Measurements from ENCODE around the gene SLC6A18.

The SLC6A18 gene

GRCh38 chr5:1199649-1200494, 25.3 kb upstream of the SLC6A18 start:
- no peak for DNase-seq (ENCODE audit: low read depth, low spot score)
- H3K4me3 ChIP-seq (ENCODE audit: low read depth, low read length) = no peak overlapping the region
- in situ Hi-C loops (cut with HindIII; ENCODE audit: low sequenced_read_pairs) = no loop called here
- TF ChIP-seq CTCF (IDR thresholded peaks at IDR 0.05; ENCODE audit: low read depth, low read length) = no peak

GRCh38 chr5:1200495-1201326, 24.5 kb upstream of the SLC6A18 start:
- H3K4me3 ChIP-seq (ENCODE audit: low read depth, low read length) = no peak overlapping the region
- no peak for DNase-seq (ENCODE audit: low read depth, low spot score)
- no peak for TF ChIP-seq CTCF (IDR thresholded peaks at IDR 0.05; ENCODE audit: low read depth, low read length)
- in situ Hi-C loops (cut with HindIII; ENCODE audit: low sequenced_read_pairs) = no loop called here

DNA sequence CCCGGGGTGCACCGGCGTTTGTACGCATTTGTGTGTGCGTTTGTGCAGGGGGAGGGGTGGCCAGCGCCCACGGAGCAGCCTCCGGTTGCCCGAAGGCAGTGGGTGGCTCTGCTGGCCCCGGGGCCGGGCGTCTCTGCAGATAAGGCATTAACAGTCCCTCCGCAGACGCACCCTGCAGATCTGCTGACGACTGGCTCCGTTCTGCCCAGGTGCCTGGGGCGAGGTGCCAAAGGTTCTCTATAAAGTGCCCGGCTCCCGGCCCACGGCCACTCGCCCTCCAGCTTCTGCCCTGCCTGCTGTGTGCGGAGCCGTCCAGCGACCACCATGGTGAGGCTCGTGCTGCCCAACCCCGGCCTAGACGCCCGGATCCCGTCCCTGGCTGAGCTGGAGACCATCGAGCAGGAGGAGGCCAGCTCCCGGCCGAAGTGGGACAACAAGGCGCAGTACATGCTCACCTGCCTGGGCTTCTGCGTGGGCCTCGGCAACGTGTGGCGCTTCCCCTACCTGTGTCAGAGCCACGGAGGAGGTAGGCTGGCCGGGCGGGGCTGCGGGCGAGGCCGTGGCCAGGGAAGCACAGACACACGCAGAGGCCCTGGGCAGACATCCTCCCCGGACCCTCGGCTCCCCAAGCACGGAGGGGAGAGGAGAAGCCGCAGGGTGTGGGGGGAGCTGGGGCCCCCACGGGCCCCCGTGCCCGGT, 23.7 kb upstream of the SLC6A18 start, which contains the start of gene SLC6A19:
Gene SLC6A19 (plus strand): TSS at position 269 of the 699 bp plus-strand sequence. CDS start 56 bp downstream, at position 325.
- in situ Hi-C loops (cut with HindIII; ENCODE audit: low sequenced_read_pairs) = no loop called here
- TF ChIP-seq CTCF (IDR thresholded peaks at IDR 0.05; ENCODE audit: low read depth, low read length) = no peak
- DNase-seq (ENCODE audit: low read depth, low spot score) = no peak
- no peak within 1 kb of the TSS for H3K4me3 ChIP-seq (ENCODE audit: low read depth, low read length)

DNA sequence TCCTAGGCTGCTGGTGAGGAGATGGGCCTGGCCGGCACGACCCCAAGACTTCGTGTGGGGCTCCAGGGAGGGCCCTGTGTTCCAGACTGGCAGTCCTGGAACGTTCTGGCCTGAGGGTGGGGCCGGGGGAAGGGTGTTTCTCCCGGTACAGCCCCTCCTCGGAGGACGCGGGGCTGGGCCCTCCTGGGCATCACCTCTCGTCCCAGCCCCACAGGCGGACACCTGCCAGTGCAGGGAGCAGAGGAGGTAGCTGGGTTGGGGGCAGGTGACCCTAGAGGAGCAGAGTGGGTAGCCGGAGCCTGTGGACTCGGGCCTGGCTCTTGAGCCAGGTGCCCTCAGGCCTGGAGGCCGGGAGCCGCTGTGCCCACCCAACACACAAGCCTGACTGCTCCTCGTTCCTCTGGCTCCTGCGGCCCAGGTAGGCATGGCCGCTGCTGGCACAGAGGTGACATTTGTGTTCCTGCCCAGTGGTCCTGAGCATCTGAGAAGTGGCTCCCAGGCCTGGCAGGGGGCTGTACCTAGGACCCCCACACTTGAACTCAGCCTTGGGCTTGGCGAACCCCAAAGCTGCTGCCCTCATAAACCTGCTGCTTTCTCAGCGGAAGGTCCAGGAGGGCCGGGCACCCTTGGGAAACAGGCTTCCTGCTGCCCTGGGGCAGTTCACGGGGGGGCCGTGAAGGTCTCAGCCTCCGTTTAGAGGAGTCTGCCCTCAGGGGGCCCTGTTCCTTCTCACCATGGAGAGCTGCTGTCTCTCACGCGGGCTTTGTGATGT, 23.0 kb upstream of the SLC6A18 start:
- no peak for DNase-seq (ENCODE audit: low read depth, low spot score)
- H3K4me3 ChIP-seq (ENCODE audit: low read depth, low read length) = no peak overlapping the region
- TF ChIP-seq CTCF (IDR thresholded peaks at IDR 0.05; ENCODE audit: low read depth, low read length) = no peak
- in situ Hi-C loops (cut with HindIII; ENCODE audit: low sequenced_read_pairs) = no loop called here

GRCh38 chr5:1202798-1203185, 22.4 kb upstream of the SLC6A18 start:
- no peak overlapping the region for H3K4me3 ChIP-seq (ENCODE audit: low read depth, low read length)
- DNase-seq (ENCODE audit: low read depth, low spot score) = no peak
- no peak for TF ChIP-seq CTCF (IDR thresholded peaks at IDR 0.05; ENCODE audit: low read depth, low read length)
- in situ Hi-C loops (cut with HindIII; ENCODE audit: low sequenced_read_pairs) = no loop called here

Data from astrocyte of the spinal cord (primary cell).